ENCODE data around the gene NR2F2.

DNA sequence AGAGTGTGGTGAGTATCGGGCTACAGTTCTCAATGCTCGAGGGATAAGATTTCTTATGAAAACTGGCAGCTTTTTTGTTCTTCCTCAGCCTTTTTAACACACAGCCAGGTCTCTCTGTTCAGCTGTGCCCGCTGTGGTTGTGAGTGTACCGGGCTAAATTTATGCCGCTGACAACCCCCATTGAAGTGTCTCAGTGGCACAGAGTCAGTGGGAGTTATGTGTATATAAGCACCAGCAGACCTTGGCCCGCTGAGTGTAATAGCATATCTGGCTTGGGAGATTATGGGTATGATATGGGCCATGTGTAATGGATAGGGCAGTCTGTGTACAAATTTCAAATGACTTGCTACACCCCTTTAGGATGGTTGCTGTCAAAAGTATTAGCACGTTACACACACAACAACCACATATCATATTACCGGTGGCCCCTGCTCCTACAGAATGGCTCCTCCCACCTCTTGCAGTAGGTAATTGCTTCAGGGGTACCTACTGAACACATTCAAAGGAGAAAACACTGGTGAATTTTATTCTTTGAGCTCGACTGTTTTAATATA lies 26.9 kb upstream of the NR2F2 start:
- TF ChIP-seq, protein P1, sequence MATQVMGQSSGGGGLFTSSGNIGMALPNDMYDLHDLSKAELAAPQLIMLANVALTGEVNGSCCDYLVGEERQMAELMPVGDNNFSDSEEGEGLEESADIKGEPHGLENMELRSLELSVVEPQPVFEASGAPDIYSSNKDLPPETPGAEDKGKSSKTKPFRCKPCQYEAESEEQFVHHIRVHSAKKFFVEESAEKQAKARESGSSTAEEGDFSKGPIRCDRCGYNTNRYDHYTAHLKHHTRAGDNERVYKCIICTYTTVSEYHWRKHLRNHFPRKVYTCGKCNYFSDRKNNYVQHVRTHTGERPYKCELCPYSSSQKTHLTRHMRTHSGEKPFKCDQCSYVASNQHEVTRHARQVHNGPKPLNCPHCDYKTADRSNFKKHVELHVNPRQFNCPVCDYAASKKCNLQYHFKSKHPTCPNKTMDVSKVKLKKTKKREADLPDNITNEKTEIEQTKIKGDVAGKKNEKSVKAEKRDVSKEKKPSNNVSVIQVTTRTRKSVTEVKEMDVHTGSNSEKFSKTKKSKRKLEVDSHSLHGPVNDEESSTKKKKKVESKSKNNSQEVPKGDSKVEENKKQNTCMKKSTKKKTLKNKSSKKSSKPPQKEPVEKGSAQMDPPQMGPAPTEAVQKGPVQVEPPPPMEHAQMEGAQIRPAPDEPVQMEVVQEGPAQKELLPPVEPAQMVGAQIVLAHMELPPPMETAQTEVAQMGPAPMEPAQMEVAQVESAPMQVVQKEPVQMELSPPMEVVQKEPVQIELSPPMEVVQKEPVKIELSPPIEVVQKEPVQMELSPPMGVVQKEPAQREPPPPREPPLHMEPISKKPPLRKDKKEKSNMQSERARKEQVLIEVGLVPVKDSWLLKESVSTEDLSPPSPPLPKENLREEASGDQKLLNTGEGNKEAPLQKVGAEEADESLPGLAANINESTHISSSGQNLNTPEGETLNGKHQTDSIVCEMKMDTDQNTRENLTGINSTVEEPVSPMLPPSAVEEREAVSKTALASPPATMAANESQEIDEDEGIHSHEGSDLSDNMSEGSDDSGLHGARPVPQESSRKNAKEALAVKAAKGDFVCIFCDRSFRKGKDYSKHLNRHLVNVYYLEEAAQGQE (IDR thresholded peaks at IDR 0.05; ENCODE audit: unreplicated experiment): no peak
- no peak for TF ChIP-seq EZH2 (IDR thresholded peaks at IDR 0.05; ENCODE audit: low read depth, unreplicated experiment)
- TF ChIP-seq, protein P2, sequence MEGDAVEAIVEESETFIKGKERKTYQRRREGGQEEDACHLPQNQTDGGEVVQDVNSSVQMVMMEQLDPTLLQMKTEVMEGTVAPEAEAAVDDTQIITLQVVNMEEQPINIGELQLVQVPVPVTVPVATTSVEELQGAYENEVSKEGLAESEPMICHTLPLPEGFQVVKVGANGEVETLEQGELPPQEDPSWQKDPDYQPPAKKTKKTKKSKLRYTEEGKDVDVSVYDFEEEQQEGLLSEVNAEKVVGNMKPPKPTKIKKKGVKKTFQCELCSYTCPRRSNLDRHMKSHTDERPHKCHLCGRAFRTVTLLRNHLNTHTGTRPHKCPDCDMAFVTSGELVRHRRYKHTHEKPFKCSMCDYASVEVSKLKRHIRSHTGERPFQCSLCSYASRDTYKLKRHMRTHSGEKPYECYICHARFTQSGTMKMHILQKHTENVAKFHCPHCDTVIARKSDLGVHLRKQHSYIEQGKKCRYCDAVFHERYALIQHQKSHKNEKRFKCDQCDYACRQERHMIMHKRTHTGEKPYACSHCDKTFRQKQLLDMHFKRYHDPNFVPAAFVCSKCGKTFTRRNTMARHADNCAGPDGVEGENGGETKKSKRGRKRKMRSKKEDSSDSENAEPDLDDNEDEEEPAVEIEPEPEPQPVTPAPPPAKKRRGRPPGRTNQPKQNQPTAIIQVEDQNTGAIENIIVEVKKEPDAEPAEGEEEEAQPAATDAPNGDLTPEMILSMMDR (conservative IDR thresholded peaks at IDR 0.05; ENCODE audit: low read depth in 2 of 2): no peak
- TF ChIP-seq ZNF331 (CRISPR knock-in tag; IDR thresholded peaks at IDR 0.05; ENCODE audit: low read depth): no peak
- no peak for TF ChIP-seq POLR2AphosphoS5 (IDR thresholded peaks at IDR 0.05; ENCODE audit: low read depth)
- TF ChIP-seq, protein P3, sequence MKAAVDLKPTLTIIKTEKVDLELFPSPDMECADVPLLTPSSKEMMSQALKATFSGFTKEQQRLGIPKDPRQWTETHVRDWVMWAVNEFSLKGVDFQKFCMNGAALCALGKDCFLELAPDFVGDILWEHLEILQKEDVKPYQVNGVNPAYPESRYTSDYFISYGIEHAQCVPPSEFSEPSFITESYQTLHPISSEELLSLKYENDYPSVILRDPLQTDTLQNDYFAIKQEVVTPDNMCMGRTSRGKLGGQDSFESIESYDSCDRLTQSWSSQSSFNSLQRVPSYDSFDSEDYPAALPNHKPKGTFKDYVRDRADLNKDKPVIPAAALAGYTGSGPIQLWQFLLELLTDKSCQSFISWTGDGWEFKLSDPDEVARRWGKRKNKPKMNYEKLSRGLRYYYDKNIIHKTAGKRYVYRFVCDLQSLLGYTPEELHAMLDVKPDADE (IDR thresholded peaks at IDR 0.05): no peak
- TF ChIP-seq JUNB (IDR thresholded peaks at IDR 0.05; ENCODE audit: unreplicated experiment): no peak
- TF ChIP-seq EZH2phosphoT487 (IDR thresholded peaks at IDR 0.05; ENCODE audit: unreplicated experiment): no peak
